Ecto neural progenitor cell (in vitro differentiated cells): ENCODE data around the gene CCR6.
"Not testable (repeated sequence)": the region's sequence is repeated elsewhere in the genome, so short reads cannot be mapped to it uniquely, and the experiment has no call there.

Experiments used
- DNase-seq: peaks from one replicate; pipeline ENCODE4 v3.0.0-alpha.2; 2018; ENCODE audit warnings: low spot score

Gene CCR6

DNA sequence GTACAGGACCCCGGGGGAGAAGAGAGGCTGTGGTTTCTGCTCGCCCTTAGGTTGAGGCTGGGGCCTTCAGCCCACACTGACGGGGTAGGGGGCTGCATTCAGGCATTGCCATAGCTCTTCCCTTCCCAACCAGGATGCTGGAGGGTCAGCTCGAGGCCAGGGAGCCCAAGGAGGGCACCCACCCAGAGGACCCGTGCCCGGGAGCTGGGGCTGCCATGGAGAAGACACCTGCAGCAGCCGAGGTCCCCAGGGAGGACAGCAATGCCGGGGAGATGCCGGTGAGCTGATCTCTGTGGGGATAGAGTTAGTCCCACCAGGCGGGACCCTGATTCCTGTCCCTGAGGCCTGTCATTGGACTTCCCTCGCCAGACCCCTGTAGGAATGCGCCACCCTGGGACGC is 49.1 kb downstream of the CCR6 start:
- not testable (repeated sequence) for DNase-seq

DNA sequence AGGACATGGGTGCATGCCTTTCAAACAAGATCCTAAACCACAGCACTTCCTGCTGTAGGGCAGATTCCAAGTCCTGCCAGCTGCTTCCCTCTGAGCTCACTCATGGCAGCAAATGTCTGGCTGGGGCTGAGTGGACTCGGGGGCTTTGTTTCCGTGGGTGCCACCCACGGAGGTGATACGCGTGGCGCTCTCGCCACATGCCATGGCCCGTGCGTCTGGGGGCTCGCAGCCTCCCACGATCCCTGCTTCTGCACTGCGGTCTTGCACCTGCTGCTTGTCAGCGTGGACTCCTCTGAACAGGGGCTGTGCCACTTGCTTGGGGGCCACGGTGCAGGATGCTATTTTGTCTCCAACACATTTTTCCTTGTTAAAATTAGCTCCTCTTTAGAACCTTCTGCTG is 54.4 kb downstream of the CCR6 start:
- not testable (repeated sequence) for DNase-seq

DNA sequence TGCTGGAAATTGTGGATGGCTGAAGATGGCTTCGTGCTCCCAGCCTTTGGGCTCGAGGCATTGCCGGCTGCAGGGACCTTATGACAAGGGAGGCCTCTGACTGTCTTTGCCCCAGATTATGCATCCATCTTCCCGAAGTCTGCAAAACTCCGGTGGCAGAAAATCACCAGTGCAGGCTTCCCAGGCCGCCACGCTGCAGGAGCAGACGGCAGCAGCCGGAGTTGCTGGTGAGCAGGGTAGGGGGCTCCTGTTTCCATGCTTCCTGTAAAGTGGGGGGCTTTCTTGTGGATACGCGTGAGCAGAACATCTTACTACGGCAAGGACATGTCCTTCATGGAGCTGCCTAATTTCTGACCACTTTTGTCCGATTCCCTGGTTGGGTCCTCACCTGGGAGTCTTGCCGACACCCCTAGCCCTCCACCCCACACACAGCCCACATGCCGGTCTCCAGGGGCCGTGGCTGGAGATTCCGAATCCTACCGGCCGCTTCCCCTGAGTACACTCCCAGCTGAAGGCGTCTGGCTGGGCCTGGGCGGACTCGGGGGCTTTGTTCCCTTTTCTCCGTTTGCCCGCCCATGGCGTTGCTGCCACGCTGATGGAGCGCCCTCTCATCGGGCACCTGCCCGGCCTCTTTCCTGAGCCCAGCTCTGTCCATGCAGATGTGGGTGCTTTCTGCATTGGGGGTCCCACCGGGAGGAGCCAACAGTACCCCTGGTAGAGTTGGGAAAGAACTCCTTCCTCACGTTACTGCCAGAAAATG is 56.2 kb downstream of the CCR6 start:
- DNase-seq: not testable (repeated sequence)

DNA sequence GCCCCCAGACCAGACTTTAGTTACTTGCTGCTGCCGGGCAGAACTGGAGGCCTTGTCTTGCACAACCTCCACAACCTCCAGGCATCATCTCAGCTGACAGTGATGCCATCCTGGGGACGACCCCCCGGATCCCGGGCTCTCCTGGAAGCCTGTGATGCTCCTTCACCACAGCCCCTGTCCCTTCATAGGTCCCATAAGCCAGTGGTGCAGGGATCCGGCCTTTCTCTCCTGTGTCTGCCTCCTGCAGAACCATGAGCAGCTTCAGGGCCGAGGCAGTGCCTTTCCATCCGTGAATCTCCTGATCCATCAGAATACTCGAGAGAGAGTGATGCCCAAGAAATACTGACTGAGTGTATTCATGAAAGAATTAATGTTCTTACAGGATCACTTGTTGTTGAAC is 57.2 kb downstream of the CCR6 start:
- DNase-seq: not testable (repeated sequence)

DNA sequence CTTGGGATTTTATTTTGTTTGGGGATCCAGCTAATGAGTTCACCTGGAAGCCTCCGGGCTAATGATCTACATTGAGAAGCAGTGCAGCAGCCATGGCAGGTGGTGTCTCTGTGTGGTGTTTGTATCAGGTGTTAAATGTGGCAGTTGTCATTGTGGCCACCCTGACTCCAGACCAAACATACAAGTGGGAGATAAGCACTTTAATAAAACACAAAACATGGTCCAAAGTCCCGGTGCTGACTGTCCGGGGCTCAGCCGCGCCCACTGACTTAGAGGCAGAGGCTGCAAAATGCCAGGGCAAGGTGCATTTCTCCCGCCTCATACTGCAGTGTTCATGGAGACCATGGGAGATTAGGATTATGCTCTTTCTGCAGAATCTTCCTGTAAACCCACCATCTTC is 58.5 kb downstream of the CCR6 start:
- not testable (repeated sequence) for DNase-seq

DNA sequence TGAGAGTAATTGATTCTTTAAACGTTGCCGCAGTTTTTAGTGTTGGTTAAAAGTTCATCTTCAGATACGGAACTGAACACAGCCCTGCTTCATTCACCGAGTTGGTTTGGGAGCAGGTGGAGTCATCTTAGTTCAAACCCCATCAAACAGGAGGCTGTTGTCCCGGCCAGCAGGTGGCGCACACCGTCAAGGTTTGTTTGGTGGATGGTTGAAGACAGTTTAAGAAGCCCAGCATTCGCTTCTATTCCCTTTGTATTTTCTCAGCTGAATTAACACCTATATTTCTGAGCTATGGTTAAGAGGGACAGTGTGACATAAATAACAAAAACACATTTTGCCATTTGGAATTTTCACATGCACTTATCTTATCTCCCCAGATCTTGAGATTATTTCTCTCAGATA is 60.0 kb downstream of the CCR6 start:
- DNase-seq: not testable (repeated sequence)

DNA sequence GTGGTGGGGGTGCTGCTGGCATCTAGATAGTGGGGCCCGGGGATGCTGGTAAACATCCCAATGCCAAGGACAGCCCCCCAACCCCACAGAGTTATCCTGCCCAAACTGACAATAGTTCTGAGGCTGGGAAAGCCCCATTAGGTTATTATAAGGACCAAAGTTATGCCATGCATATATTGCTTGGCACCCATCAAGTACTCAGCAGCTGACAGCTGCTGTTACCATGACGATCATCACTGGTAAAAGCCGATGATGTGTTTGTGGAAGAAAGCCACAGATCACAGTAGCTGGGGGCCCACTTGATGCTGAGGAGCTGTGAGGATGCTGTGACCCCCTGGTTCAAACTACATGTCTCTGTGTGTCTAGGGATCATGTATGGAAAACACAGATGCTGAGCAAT is 62.2 kb downstream of the CCR6 start:
- DNase-seq: not testable (repeated sequence)

DNA sequence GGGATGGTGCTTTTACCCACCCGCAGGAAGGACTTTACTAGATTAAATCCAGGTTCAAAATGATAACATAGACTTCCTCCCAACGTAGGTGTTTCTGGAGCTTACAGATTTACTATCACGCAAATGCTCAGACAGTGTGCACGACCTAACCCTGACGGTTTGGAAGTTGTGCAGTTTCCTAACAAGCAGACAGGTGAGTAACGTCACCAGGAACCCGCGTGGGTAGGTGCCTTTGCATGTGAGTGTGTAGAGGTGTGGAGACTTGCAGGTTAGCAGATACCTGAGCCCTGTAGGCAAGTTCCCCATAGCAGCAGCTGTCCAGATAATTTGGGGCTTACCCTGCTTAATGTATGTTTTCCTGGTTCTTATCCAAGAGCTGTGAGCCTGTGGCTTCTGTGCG is 64.4 kb downstream of the CCR6 start:
- not testable (repeated sequence) for DNase-seq
